ENCODE data around the gene YAF2.

DNA sequence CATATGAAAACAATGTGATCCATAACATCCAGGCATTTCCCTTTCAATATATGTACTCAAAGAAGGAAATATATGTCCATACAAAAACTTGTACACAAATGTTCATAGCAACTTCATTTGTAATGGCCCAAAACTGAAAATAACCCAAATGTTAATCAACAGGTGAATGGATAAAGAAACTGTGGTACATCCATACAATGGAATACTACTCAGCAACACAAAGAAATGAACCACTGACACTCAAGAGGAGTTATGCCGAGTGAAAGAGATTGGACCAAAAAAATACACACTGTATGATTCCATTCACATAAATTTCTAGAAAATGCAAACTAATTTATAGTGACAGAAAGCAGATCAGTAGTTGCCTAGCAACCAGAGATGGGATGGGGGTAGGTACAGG is 63.1 kb downstream of the YAF2 start:
- TF ChIP-seq CTCF (IDR thresholded peaks at IDR 0.05) (no peak), POLR2A (IDR thresholded peaks at IDR 0.05) (no peak), POLR2AphosphoS5 (IDR thresholded peaks at IDR 0.05) (no peak)
